ENCODE data around the gene RBM47.
A peak's percentile ranks its signal among the peaks of the same experiment; 100 is the strongest.
"Not testable (repeated sequence)": the region's sequence is repeated elsewhere in the genome, so short reads cannot be mapped to it uniquely, and the experiment has no call there.

Gene RBM47

GRCh38 chr4:40559585-40560465, 69.8 kb downstream of the RBM47 start:
- no peak for DNase-seq

- DNase-seq: no peak
Observed at GRCh38 chr4:40557736-40558135, 71.9 kb downstream of the RBM47 start.

- DNase-seq: no peak
Observed at GRCh38 chr4:40555176-40555900, 74.3 kb downstream of the RBM47 start.

- not testable (repeated sequence) for DNase-seq
Observed at GRCh38 chr4:40554641-40555040, 75.0 kb downstream of the RBM47 start.

- no peak for DNase-seq
Observed at GRCh38 chr4:40553995-40554394, 75.7 kb downstream of the RBM47 start.

- no peak for DNase-seq
Observed at GRCh38 chr4:40552536-40552935, 77.1 kb downstream of the RBM47 start.

- DNase-seq: not testable (repeated sequence)
Observed at GRCh38 chr4:40551568-40552136, 78.0 kb downstream of the RBM47 start.

GRCh38 chr4:40550948-40551462, 78.7 kb downstream of the RBM47 start:
- peak in 3 of 6 experiments; percentile 60 to 69 (median 65) for DNase-seq

- DNase-seq: no peak
Observed at GRCh38 chr4:40550196-40550595, 79.5 kb downstream of the RBM47 start.

GRCh38 chr4:40548256-40548655, 81.4 kb downstream of the RBM47 start:
- DNase-seq: no peak

GRCh38 chr4:40547789-40548132, 81.9 kb downstream of the RBM47 start:
- DNase-seq: no peak

- no peak for DNase-seq
Observed at GRCh38 chr4:40546969-40547788, 82.5 kb downstream of the RBM47 start.

- DNase-seq: no peak
Observed at GRCh38 chr4:40546506-40546905, 83.2 kb downstream of the RBM47 start.

GRCh38 chr4:40545487-40545886, 84.2 kb downstream of the RBM47 start:
- not testable (repeated sequence) for DNase-seq

- DNase-seq: no peak
Observed at GRCh38 chr4:40544221-40544620, 85.4 kb downstream of the RBM47 start.

- DNase-seq: no peak
Observed at GRCh38 chr4:40540800-40541199, 88.9 kb downstream of the RBM47 start.

GRCh38 chr4:40536032-40536431, 93.6 kb downstream of the RBM47 start:
- no peak for DNase-seq

GRCh38 chr4:40531636-40532023, 98.0 kb downstream of the RBM47 start:
- DNase-seq: peak in 1 of 6 experiments; percentile 12

GRCh38 chr4:40530961-40531635, 98.6 kb downstream of the RBM47 start:
- no peak for DNase-seq

GRCh38 chr4:40526741-40527140, 102.9 kb downstream of the RBM47 start:
- no peak for DNase-seq

GRCh38 chr4:40525752-40526598, 103.7 kb downstream of the RBM47 start:
- no peak for DNase-seq

Measured in stimulated activated naive CD4-positive, alpha-beta T cell (primary cell).